ENCODE results near the gene ZNF396. TPM values are rescaled to one million over a fixed set of nuclear protein-coding genes. Genes with fewer than 3 reads are reported as not detected.

Gene ZNF396
- total RNA-seq, 1 experiment from 2014 or later: 1.0 TPM

GRCh38 chr18:35389095-35389618 is 12.0 kb upstream of the ZNF396 start:
- no peak for ATAC-seq
- H3K4me3 Mint-ChIP-seq: no peak overlapping the region
- TF ChIP-seq ZNF671 (CRISPR knock-in tag; IDR thresholded peaks at IDR 0.05) (no peak), E2F5 (CRISPR knock-in tag; IDR thresholded peaks at IDR 0.05) (no peak), ELF4 (CRISPR knock-in tag; IDR thresholded peaks at IDR 0.05; ENCODE audit: low read depth) (no peak)
- H3K27me3 Mint-ChIP-seq (ENCODE audit: low read depth): no peaks in the 10 kb centered on the region
- peaks cover 9% of the 10 kb centered on the region for H3K4me1 Mint-ChIP-seq
- H3K36me3 Mint-ChIP-seq: peaks cover 4% of the 10 kb centered on the region; the same call in 1 of the 2 replicates
- H3K27ac Mint-ChIP-seq: no peak overlapping the region
- DNase-seq (ENCODE audit: low spot score): no peak
- H3K9me3 Mint-ChIP-seq: peaks cover 8% of the 10 kb centered on the region
- POLR2A ChIA-PET: no interaction called here
- CTCF ChIA-PET: no interaction called here

DNA sequence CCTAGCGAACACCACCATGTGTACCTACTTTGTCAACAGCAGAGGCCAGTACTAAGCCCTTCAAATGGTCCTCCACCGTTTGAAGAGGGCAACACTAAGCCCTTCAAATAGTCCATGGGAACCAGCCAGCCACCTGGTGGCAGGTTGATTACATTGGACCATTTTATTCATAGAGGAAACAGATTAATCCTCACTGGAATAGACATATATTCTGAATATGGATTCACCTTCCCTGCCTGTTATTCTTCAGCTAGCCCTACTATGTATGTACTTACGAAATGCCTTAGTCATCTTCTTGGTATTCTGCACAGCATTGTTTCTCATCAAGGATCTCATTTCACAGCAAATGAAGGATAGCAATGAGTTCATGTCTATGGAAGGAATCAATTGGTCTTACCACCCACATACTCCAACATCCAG is 10.0 kb upstream of the ZNF396 start:
- DNase-seq (ENCODE audit: low spot score) (no peak), ATAC-seq (peak; percentile 76)
- Mint-ChIP-seq H3K9me3 (peaks cover 5% of the 10 kb centered on the region), H3K4me3 (no peak overlapping the region), H3K27ac (no peak overlapping the region), H3K27me3 (ENCODE audit: low read depth) (no peaks in the 10 kb centered on the region; the same call in 1 of the 2 replicates), H3K36me3 (peaks cover 3% of the 10 kb centered on the region; the same call in 1 of the 2 replicates), H3K4me1 (peaks cover 9% of the 10 kb centered on the region)
- ChIA-PET CTCF (interaction anchor here (0.9 to 1.7 kb wide), 40 partner anchors 8 to 897 kb away, joined by 3 to 19 read pairs (median 4); partner anchors contain the start of genes ZNF396 and ZSCAN30), POLR2A (interaction anchor here (1.1 kb wide), 1 partner anchor 42 kb away, joined by 3 read pairs; no protein-coding TSS in a partner anchor)
- TF ChIP-seq NFE2L1 (CRISPR knock-in tag; IDR thresholded peaks at IDR 0.05) (no peak), PRDM15 (CRISPR knock-in tag; IDR thresholded peaks at IDR 0.05) (no peak), ZNF263 (CRISPR knock-in tag; IDR thresholded peaks at IDR 0.05; ENCODE audit: low read depth) (no peak), FOXP1 (CRISPR knock-in tag; IDR thresholded peaks at IDR 0.05; ENCODE audit: borderline replicate concordance) (no peak), JUN (CRISPR knock-in tag; IDR thresholded peaks at IDR 0.05) (no peak), TEAD1 (CRISPR knock-in tag; IDR thresholded peaks at IDR 0.05) (no peak)
- TF ChIP-seq, protein P1, sequence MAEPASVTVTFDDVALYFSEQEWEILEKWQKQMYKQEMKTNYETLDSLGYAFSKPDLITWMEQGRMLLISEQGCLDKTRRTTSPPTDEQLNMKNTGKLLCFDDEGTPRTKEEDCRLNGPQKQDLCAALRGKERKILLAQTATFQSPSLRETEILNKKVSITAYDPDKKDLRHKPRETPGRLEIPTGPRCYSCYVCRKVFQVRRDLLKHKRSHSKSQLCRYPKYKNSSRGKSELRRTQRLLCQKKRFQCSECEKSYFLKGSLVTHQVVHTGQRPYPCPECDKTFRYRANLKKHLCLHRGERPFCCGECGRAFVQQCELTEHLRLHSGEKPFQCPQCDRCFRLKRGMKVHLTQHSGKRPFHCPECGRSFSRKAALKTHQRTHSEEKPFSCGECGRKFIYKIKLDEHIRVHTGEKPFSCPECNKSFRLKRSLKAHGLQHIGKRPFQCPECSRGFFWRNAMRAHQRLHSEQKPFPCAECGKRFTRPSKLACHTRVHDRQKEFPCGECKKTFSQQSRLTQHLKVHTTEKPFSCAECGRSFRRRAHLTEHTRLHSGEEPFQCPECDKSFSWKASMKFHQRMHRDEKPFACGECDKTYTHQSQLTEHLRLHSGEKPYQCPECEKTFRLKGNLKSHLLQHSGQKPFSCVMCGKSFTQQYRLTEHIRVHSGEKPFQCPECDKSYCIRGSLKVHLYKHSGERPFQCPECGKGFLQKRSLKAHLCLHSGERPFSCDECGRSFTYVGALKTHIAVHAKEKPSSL (CRISPR knock-in tag; conservative IDR thresholded peaks at IDR 0.05): no peak

DNA sequence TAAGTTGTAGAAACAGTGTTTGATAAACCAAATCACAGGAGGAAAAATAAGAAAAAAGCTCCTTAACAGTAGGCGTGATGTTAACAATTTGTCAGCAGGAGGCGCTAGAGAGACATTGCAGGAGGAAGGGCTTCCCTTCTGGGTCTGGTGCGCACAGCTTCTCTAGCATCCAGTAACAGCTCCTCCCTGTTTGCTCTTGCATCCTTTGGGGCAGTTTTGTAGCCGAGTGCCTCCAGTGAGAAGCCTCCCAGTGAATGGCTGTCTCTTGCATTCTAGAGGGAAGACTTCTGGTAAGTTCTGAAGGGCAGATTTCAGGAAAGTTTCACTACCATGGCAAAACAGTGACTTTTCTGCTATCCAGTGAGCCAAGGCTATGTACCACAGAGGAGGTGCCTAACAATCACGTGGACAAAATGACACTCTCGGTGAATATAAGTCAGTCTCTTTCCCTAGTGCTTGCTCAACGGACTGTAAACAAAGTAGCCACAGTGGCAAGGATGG is 9.5 kb upstream of the ZNF396 start:
- H3K9me3 Mint-ChIP-seq: peaks cover 9% of the 10 kb centered on the region
- CTCF ChIA-PET: interaction anchor here (0.6 to 1.7 kb wide), 52 partner anchors 8 to 1026 kb away, joined by 3 to 19 read pairs (median 4); partner anchors contain the start of genes INO80C, ZNF396 and ZSCAN30
- ATAC-seq: peak; percentile 96
- POLR2A ChIA-PET: interaction anchor here (1.1 kb wide), 1 partner anchor 41 kb away, joined by 3 read pairs; no protein-coding TSS in a partner anchor
- H3K4me3 Mint-ChIP-seq: no peak overlapping the region
- DNase-seq (ENCODE audit: low spot score): peak; percentile 68
- TF ChIP-seq, protein P2, sequence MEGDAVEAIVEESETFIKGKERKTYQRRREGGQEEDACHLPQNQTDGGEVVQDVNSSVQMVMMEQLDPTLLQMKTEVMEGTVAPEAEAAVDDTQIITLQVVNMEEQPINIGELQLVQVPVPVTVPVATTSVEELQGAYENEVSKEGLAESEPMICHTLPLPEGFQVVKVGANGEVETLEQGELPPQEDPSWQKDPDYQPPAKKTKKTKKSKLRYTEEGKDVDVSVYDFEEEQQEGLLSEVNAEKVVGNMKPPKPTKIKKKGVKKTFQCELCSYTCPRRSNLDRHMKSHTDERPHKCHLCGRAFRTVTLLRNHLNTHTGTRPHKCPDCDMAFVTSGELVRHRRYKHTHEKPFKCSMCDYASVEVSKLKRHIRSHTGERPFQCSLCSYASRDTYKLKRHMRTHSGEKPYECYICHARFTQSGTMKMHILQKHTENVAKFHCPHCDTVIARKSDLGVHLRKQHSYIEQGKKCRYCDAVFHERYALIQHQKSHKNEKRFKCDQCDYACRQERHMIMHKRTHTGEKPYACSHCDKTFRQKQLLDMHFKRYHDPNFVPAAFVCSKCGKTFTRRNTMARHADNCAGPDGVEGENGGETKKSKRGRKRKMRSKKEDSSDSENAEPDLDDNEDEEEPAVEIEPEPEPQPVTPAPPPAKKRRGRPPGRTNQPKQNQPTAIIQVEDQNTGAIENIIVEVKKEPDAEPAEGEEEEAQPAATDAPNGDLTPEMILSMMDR (IDR thresholded peaks at IDR 0.05): peak; percentile 90
- TF ChIP-seq MAX (CRISPR knock-in tag; IDR thresholded peaks at IDR 0.05): peak; percentile 25; the same call in 1 of the 2 replicates
- TF ChIP-seq, protein P3, sequence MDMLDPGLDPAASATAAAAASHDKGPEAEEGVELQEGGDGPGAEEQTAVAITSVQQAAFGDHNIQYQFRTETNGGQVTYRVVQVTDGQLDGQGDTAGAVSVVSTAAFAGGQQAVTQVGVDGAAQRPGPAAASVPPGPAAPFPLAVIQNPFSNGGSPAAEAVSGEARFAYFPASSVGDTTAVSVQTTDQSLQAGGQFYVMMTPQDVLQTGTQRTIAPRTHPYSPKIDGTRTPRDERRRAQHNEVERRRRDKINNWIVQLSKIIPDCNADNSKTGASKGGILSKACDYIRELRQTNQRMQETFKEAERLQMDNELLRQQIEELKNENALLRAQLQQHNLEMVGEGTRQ (CRISPR knock-in tag; IDR thresholded peaks at IDR 0.05): no peak
- H3K27ac Mint-ChIP-seq: no peak overlapping the region
- no peaks in the 10 kb centered on the region; the same call in 1 of the 2 replicates for H3K27me3 Mint-ChIP-seq (ENCODE audit: low read depth)
- H3K36me3 Mint-ChIP-seq: peaks cover 4% of the 10 kb centered on the region; the same call in 1 of the 2 replicates
- H3K4me1 Mint-ChIP-seq: peaks cover 9% of the 10 kb centered on the region
